HL-60 (cell line): Measurements from ENCODE around the gene PLCB1.

Experiments
- DNase-seq, 2 experiments: peaks; one replicate each; pipeline ENCODE4 v3.0.0-alpha.2; 2010 to 2020; ENCODE audit warnings: low read depth in 1 of 2, low spot score in 1 of 2
- H3K27ac ChIP-seq: fragments of 250-450 bp; sonication (Bioruptor Pico); replicated peaks from 2 replicates; pipeline ENCODE4 v1.5.1; 2020; ENCODE audit warnings: mild to moderate bottlenecking, moderate library complexity
- H3K27me3 ChIP-seq: fragments of 250-450 bp; sonication (Bioruptor Pico); 2 replicates; pipeline ENCODE4 v1.5.1; 2021; ENCODE audit warnings: mild to moderate bottlenecking, moderate library complexity; ENCODE audit not compliant: insufficient read depth, poor library complexity, severe bottlenecking
- H3K4me3 ChIP-seq: replicated peaks from 2 replicates; pipeline ENCODE4 v1.5.1; 2011; ENCODE audit warnings: mild to moderate bottlenecking, control low read depth, low read length; ENCODE audit not compliant: insufficient read depth
- GABPA ChIP-seq: IDR thresholded peaks from 2 replicates; pipeline ENCODE4 v1.6.1; 2012; ENCODE audit warnings: low read depth
- POLR2AphosphoS5 ChIP-seq: IDR thresholded peaks from 2 replicates; pipeline ENCODE4 v1.6.1; 2012; ENCODE audit warnings: low read depth
- SPI1 ChIP-seq: IDR thresholded peaks from 2 replicates; pipeline ENCODE4 v1.6.1; 2012; ENCODE audit warnings: low read depth, mild to moderate bottlenecking, borderline replicate concordance
- TF ChIP-seq, protein P1 (sequence below): IDR thresholded peaks from 2 replicates; pipeline ENCODE4 v1.6.1; 2012; ENCODE audit warnings: low read depth; ENCODE audit not compliant: insufficient replicate concordance
- TF ChIP-seq, protein P2 (sequence below): IDR thresholded peaks from one replicate; pipeline ENCODE4 v1.5.1; 2011; ENCODE audit warnings: low read length, control low read depth, inconsistent platforms; ENCODE audit not compliant: insufficient read depth

Gene PLCB1

DNA sequence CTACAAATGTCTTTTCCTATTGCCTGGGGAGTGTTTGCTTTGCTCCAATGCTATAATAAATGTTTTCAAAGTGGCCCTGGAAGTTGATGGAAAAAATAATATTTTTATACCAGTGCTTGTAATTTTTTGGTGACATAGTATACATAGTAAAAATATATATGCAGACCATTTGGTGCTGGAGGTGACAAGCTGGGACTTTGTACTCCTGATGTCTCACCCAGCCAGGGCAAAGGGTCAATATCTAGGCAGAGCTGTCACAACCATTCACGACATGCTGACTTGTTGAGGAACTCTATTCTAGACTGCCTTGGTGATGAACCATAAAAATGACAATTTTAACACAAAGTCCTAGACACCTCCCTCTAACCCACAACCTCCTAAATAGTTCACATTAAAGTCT is 203.0 kb downstream of the PLCB1 start:
- Histone ChIP-seq H3K27me3 (no peaks in the 10 kb centered on the region), H3K27ac (no peak overlapping the region), H3K4me3 (no peak overlapping the region)
- TF ChIP-seq, protein P1, sequence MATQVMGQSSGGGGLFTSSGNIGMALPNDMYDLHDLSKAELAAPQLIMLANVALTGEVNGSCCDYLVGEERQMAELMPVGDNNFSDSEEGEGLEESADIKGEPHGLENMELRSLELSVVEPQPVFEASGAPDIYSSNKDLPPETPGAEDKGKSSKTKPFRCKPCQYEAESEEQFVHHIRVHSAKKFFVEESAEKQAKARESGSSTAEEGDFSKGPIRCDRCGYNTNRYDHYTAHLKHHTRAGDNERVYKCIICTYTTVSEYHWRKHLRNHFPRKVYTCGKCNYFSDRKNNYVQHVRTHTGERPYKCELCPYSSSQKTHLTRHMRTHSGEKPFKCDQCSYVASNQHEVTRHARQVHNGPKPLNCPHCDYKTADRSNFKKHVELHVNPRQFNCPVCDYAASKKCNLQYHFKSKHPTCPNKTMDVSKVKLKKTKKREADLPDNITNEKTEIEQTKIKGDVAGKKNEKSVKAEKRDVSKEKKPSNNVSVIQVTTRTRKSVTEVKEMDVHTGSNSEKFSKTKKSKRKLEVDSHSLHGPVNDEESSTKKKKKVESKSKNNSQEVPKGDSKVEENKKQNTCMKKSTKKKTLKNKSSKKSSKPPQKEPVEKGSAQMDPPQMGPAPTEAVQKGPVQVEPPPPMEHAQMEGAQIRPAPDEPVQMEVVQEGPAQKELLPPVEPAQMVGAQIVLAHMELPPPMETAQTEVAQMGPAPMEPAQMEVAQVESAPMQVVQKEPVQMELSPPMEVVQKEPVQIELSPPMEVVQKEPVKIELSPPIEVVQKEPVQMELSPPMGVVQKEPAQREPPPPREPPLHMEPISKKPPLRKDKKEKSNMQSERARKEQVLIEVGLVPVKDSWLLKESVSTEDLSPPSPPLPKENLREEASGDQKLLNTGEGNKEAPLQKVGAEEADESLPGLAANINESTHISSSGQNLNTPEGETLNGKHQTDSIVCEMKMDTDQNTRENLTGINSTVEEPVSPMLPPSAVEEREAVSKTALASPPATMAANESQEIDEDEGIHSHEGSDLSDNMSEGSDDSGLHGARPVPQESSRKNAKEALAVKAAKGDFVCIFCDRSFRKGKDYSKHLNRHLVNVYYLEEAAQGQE: no peak
- TF ChIP-seq GABPA (no peak), POLR2AphosphoS5 (no peak), SPI1 (no peak)
- TF ChIP-seq, protein P2, sequence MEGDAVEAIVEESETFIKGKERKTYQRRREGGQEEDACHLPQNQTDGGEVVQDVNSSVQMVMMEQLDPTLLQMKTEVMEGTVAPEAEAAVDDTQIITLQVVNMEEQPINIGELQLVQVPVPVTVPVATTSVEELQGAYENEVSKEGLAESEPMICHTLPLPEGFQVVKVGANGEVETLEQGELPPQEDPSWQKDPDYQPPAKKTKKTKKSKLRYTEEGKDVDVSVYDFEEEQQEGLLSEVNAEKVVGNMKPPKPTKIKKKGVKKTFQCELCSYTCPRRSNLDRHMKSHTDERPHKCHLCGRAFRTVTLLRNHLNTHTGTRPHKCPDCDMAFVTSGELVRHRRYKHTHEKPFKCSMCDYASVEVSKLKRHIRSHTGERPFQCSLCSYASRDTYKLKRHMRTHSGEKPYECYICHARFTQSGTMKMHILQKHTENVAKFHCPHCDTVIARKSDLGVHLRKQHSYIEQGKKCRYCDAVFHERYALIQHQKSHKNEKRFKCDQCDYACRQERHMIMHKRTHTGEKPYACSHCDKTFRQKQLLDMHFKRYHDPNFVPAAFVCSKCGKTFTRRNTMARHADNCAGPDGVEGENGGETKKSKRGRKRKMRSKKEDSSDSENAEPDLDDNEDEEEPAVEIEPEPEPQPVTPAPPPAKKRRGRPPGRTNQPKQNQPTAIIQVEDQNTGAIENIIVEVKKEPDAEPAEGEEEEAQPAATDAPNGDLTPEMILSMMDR: no peak
- no peak for DNase-seq

DNA sequence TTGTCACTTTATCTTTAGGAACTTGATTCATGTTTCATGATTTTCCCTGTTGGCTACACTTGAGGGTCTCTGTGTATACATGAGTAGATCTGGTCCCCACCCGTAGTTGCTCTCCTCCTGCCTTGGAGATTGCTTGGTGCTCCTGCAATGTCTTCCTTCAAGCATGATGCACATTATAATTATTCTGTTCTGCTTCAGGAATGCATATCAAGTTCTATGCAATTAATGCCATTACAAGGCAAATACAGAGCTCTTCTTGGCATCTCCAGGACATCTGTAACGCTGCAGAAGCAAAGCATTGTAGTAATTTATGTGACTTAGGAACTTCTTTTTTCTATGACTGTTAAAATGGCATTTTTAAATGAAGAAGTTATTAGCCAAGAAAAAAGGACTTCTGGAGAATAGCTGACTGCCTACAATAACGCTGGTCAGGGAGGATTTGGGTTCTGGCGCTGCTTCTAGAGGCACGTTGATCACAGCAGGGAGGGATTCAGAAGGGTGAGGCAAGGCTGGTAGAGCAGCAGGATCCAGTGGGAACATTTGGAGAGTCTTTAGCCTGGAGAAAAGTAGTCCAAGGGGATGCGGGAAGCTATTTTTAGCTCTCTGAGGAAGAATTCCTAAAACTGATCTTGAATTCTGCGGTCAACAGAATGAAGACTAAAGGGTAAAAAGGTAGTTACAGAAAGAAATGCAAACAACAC is 203.6 kb downstream of the PLCB1 start:
- Histone ChIP-seq H3K4me3 (no peak overlapping the region), H3K27me3 (no peaks in the 10 kb centered on the region)
- TF ChIP-seq, protein P2: no peak
- TF ChIP-seq GABPA: no peak
- no peak for TF ChIP-seq POLR2AphosphoS5
- no peak for TF ChIP-seq SPI1
- TF ChIP-seq, protein P1: no peak

DNA sequence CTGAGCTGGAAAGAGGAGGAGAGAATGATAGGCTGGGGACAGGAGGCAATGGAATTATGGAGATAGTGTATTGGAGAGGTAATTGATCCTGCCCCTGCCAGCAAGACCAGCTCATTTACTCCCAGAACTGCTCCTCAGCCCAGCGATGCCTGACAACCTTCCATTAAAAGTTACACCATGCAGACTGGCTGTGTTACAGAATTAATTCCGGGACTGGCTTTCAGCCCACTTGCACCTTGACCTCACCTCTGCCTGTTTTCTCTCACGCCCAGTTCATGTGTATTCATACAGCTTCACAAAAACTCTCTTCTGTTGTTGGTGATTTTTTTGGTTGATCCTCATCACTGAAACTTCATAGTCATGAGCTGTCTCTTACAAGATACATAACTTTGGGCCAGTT is 207.3 kb downstream of the PLCB1 start:
- Histone ChIP-seq H3K4me3 (no peak overlapping the region), H3K27ac (no peak overlapping the region), H3K27me3 (no peaks in the 10 kb centered on the region)
- no peak for DNase-seq
- no peak for TF ChIP-seq GABPA
- TF ChIP-seq POLR2AphosphoS5: no peak
- TF ChIP-seq SPI1: no peak

More for the DNA sequence above, 203.6 kb downstream of the PLCB1 start:
- no peak for DNase-seq
- H3K27ac ChIP-seq: no peak overlapping the region

DNA sequence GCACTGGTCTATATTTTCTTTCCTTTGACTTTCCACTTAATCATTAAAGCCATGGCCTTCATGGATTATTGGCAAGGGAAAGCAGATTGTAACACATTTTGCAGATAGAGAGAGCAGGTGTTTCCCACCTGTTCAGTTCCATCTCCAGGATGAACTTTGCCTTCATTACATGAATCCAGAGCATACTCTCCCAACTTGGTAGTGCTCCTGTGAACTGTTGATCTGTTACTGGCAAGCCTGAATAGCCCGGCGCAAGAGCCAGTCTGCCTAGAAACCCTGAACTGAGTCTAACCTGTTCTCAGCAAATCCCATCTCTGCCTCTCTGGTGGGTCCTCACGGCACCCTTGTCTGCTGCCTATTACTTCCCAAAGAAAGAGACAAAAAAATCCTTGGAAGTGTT is 210.3 kb downstream of the PLCB1 start:
- TF ChIP-seq POLR2AphosphoS5: no peak
- TF ChIP-seq, protein P1: no peak
- TF ChIP-seq, protein P2: no peak
- TF ChIP-seq SPI1: no peak
- no peak for TF ChIP-seq GABPA
- no peaks in the 10 kb centered on the region for H3K27me3 ChIP-seq
- no peak for DNase-seq
- H3K4me3 ChIP-seq: no peak overlapping the region
- H3K27ac ChIP-seq: no peak overlapping the region
